ENCODE results near the gene ANKMY2.

The ANKMY2 gene

GRCh38 chr7:16564023-16564380, 81.6 kb downstream of the ANKMY2 start:
- no peak for DNase-seq

DNA sequence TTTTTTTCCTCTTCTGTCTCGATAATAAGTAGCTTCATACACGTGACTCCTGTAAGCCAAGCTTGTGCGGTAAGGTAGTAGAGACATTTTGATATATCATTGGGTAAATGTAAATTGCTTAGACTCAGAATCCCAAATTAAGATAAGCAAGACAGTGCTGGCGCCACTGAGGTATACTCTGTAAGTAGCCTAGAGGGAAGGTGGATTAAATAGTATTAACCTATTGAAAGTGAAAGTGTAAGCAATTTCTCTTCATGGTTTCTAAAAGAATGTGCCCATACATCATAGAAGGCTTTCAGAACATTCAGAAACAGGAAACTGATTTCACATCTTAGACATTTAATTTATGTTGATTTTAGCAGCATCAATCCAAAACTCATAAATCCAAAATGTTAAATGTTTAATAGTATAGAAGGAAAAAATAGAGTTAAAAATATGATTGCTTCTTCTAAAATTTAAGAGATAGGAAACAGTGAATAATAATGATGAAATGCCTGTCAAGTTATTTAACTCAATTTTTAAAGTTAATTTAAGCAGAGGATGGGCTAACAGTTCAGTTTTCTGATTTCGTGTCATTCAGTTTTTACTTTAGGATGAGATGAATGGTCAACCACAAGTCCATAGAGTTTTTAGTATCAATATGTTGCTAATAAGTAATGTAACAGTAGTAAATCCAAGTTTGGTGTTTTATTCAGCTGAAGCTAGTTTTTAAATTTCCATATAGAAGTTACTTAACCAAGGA, 82.1 kb downstream of the ANKMY2 start:
- DNase-seq, result no peak

GRCh38 chr7:16562456-16563220, 82.9 kb downstream of the ANKMY2 start:
- DNase-seq, result no peak

GRCh38 chr7:16561943-16562342, 83.6 kb downstream of the ANKMY2 start:
- DNase-seq, result no peak

DNA sequence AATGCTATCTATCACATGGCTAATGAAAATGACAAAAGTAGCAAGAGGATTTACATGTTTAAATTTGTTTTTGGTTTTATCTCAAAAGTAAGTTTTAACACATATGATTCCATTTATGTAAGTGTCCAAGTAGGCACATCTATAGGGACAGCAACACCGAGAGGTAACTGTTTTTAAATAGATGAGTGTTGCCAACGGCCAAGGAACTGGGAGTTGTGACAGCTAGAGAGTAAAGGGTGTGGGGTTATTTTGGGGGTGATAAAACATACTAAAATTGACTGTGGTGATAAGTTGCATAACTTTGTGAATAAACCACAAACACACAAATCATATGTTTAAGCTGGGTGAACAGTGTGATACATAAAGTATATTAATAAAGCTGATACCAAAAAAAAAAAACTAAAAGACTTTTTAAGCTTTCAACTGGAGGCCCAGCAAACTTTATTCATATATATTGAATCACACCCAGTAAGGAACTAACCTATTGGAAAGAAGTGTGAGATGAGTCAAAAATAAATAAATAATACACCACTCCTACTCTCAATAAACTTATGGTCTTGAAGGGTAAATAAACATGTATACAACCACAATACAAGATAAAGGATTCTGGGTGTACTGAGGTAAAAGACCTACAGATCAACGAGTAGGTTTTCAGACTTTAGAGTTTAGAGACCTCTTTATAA, 85.9 kb downstream of the ANKMY2 start:
- no peak for DNase-seq

- DNase-seq, result no peak
Observed at GRCh38 chr7:16558761-16559302, 86.7 kb downstream of the ANKMY2 start.

GRCh38 chr7:16556359-16556758, 89.2 kb downstream of the ANKMY2 start:
- DNase-seq, result no peak

- no peak for DNase-seq
Observed at GRCh38 chr7:16554518-16555236, 90.9 kb downstream of the ANKMY2 start.

- no peak for DNase-seq
Observed at GRCh38 chr7:16550671-16551070, 94.9 kb downstream of the ANKMY2 start.
